H9 (cell line): ENCODE results near the gene KLRK1. TPM values are rescaled to one million over a fixed set of nuclear protein-coding genes. Genes with fewer than 3 reads are reported as not detected.
"Not testable (repeated sequence)": the region's sequence is repeated elsewhere in the genome, so short reads cannot be mapped to it uniquely, and the experiment has no call there.

Experiments used
- DNase-seq: peaks from one replicate; pipeline ENCODE4 v3.0.0-alpha.2; 2017
- H2AFZ ChIP-seq: one replicate; pipeline ENCODE4 v1.6.1; 2013; ENCODE audit warnings: mild to moderate bottlenecking, low read length, control low read depth, moderate library complexity
- H2AK5ac ChIP-seq: 2 replicates; pipeline ENCODE4 v1.6.1; 2013; ENCODE audit warnings: low read length, control low read depth, mixed read lengths; ENCODE audit not compliant: insufficient read length
- H2BK120ac ChIP-seq: one replicate; pipeline ENCODE4 v1.6.1; 2013; ENCODE audit warnings: low read depth, mild to moderate bottlenecking, low read length, control low read depth, inconsistent platforms; ENCODE audit not compliant: poor library complexity, severe bottlenecking
- H2BK12ac ChIP-seq: 2 replicates; pipeline ENCODE4 v1.6.1; 2013; ENCODE audit warnings: low read length, control low read depth, mixed read lengths, low read depth; ENCODE audit not compliant: insufficient read length
- H2BK15ac ChIP-seq: 2 replicates; pipeline ENCODE4 v1.6.1; 2013; ENCODE audit warnings: low read depth, low read length, control low read depth
- H2BK20ac ChIP-seq: one replicate; pipeline ENCODE4 v1.6.1; 2013; ENCODE audit warnings: low read depth, mild to moderate bottlenecking, low read length, control low read depth, inconsistent platforms; ENCODE audit not compliant: poor library complexity, severe bottlenecking
- H2BK5ac ChIP-seq: 2 replicates; pipeline ENCODE4 v1.6.1; 2013; ENCODE audit warnings: low read length, control low read depth, mixed read lengths; ENCODE audit not compliant: insufficient read length
- H3K14ac ChIP-seq: 2 replicates; pipeline ENCODE4 v1.6.1; 2013; ENCODE audit warnings: low read length, control low read depth; ENCODE audit not compliant: insufficient read depth
- H3K18ac ChIP-seq: 2 replicates; pipeline ENCODE4 v1.6.1; 2013; ENCODE audit warnings: low read depth, mild to moderate bottlenecking, mixed read lengths, low read length, control low read depth; ENCODE audit not compliant: insufficient read length
- H3K23ac ChIP-seq: 2 replicates; pipeline ENCODE4 v1.6.1; 2013; ENCODE audit warnings: low read length, control low read depth, mixed read lengths, low read depth; ENCODE audit not compliant: insufficient read length
- H3K23me2 ChIP-seq: 2 replicates; pipeline ENCODE4 v1.6.1; 2013; ENCODE audit warnings: low read depth, mild to moderate bottlenecking, mixed read lengths, low read length, control low read depth; ENCODE audit not compliant: insufficient read length, poor library complexity, severe bottlenecking
- H3K27ac ChIP-seq: 2 replicates; pipeline ENCODE4 v1.5.1; 2013; ENCODE audit warnings: low read length, control low read depth, mixed read lengths, low read depth; ENCODE audit not compliant: insufficient read length
- H3K27me3 ChIP-seq: 2 replicates; pipeline ENCODE4 v1.6.1; 2013; ENCODE audit warnings: low read length, control low read depth, inconsistent platforms; ENCODE audit not compliant: insufficient read depth
- H3K4ac ChIP-seq: 2 replicates; pipeline ENCODE4 v1.6.1; 2013; ENCODE audit warnings: low read depth, mild to moderate bottlenecking, control low read depth, inconsistent platforms, low read length, moderate library complexity
- H3K4me1 ChIP-seq: 2 replicates; pipeline ENCODE4 v1.6.1; 2013; ENCODE audit warnings: low read length, control low read depth, inconsistent platforms; ENCODE audit not compliant: insufficient read depth
- H3K4me2 ChIP-seq: 2 replicates; pipeline ENCODE4 v1.6.1; 2013; ENCODE audit warnings: low read length, control low read depth, mixed read lengths; ENCODE audit not compliant: insufficient read length, insufficient read depth
- H3K56ac ChIP-seq: 2 replicates; pipeline ENCODE4 v1.6.1; 2013; ENCODE audit warnings: low read depth, mild to moderate bottlenecking, mixed read lengths, low read length, control low read depth; ENCODE audit not compliant: insufficient read length
- H3K79me1 ChIP-seq: 2 replicates; pipeline ENCODE4 v1.6.1; 2013; ENCODE audit warnings: low read depth, mild to moderate bottlenecking, moderate library complexity, low read length, control low read depth, inconsistent platforms; ENCODE audit not compliant: insufficient read depth, poor library complexity, severe bottlenecking
- H3K79me2 ChIP-seq: 2 replicates; pipeline ENCODE4 v1.6.1; 2013; ENCODE audit warnings: low read length, control low read depth, inconsistent platforms; ENCODE audit not compliant: insufficient read depth
- H3K9ac ChIP-seq: 2 replicates; pipeline ENCODE4 v1.6.1; 2013; ENCODE audit warnings: low read length, control low read depth, mixed read lengths; ENCODE audit not compliant: insufficient read length; ENCODE audit errors: extremely low read depth
- H3K9me3 ChIP-seq: one replicate; pipeline ENCODE4 v1.6.1; 2013; ENCODE audit warnings: low read depth, low read length, inconsistent platforms; ENCODE audit not compliant: control insufficient read depth
- H3T11ph ChIP-seq: one replicate; pipeline ENCODE4 v1.6.1; 2013; ENCODE audit warnings: mild to moderate bottlenecking, low read length, control low read depth, inconsistent platforms
- H4K20me1 ChIP-seq: one replicate; pipeline ENCODE4 v1.6.1; 2013; ENCODE audit not compliant: control insufficient read depth, insufficient read length, insufficient read depth
- H4K5ac ChIP-seq: 2 replicates; pipeline ENCODE4 v1.6.1; 2013; ENCODE audit warnings: low read depth, mild to moderate bottlenecking, mixed read lengths, low read length, control low read depth; ENCODE audit not compliant: insufficient read length
- H4K8ac ChIP-seq: replicated peaks from 2 replicates; pipeline ENCODE4 v1.6.1; 2013; ENCODE audit warnings: low read length, control low read depth, mixed read lengths, low read depth; ENCODE audit not compliant: insufficient read length
- H4K91ac ChIP-seq: 2 replicates; pipeline ENCODE4 v1.6.1; 2013; ENCODE audit warnings: low read depth, mild to moderate bottlenecking, moderate library complexity, mixed read lengths, low read length, control low read depth; ENCODE audit not compliant: insufficient read length
- H3K27ac Mint-ChIP-seq, 3 experiments: 2 replicates in 2 of 3; 3 replicates in 1 of 3; pipeline ENCODE4 v1.8.0; 2020 to 2021; ENCODE audit warnings: mixed read lengths in 3 of 3, mild to moderate bottlenecking in 1 of 3, moderate library complexity in 1 of 3
- H3K27me3 Mint-ChIP-seq: 2 replicates; pipeline ENCODE4 v1.8.0; 2021; ENCODE audit warnings: low read depth, mild to moderate bottlenecking, moderate library complexity, mixed read lengths
- H3K36me3 Mint-ChIP-seq, 3 experiments: 2 replicates in 2 of 3; 3 replicates in 1 of 3; pipeline ENCODE4 v1.8.0; 2020 to 2021; ENCODE audit warnings: low read depth in 3 of 3, mixed read lengths in 3 of 3; ENCODE audit not compliant: insufficient read depth in 1 of 3
- H3K4me1 Mint-ChIP-seq, 2 experiments: 2 replicates each; pipeline ENCODE4 v1.8.0; 2020; ENCODE audit warnings: mixed read lengths in 2 of 2
- H3K4me3 Mint-ChIP-seq, 2 experiments: 2 replicates in 1 of 2; 3 replicates in 1 of 2; pipeline ENCODE4 v1.8.0; 2020 to 2021; ENCODE audit warnings: mild to moderate bottlenecking in 2 of 2, mixed read lengths in 2 of 2, moderate library complexity in 1 of 2
- H3K9me3 Mint-ChIP-seq, 2 experiments: 2 replicates in 1 of 2; 3 replicates in 1 of 2; pipeline ENCODE4 v1.8.0; 2020; ENCODE audit warnings: mild to moderate bottlenecking in 2 of 2, mixed read lengths in 2 of 2, moderate library complexity in 1 of 2
- WGBS: extraction: QIAGEN DNeasy Blood & Tissue Kit; methylation state at CpG from one replicate; pipeline ENCODE4 v1.1.7; 2013; ENCODE audit warnings: missing lambda C conversion rate, low lambda C conversion rate, mixed read lengths; ENCODE audit not compliant: insufficient read length; ENCODE audit errors: extremely low coverage; 5-methylcytosine and 5-hydroxymethylcytosine counted together
- total RNA-seq: library from RNA; stranded (reverse); gene quantifications from 2 replicates; pipeline ENCODE4 v1.2.1, GENCODE V29; 2021
- TF ChIP-seq, protein P1 (sequence below): fragments of 200-600 bp; sonication (generic); conservative IDR thresholded peaks from 3 replicates; pipeline ENCODE4 v1.8.0; 2021; ENCODE audit warnings: antibody characterized with exemption, mild to moderate bottlenecking

Gene KLRK1
- total RNA-seq, 1 experiment from 2014 or later = not detected

DNA sequence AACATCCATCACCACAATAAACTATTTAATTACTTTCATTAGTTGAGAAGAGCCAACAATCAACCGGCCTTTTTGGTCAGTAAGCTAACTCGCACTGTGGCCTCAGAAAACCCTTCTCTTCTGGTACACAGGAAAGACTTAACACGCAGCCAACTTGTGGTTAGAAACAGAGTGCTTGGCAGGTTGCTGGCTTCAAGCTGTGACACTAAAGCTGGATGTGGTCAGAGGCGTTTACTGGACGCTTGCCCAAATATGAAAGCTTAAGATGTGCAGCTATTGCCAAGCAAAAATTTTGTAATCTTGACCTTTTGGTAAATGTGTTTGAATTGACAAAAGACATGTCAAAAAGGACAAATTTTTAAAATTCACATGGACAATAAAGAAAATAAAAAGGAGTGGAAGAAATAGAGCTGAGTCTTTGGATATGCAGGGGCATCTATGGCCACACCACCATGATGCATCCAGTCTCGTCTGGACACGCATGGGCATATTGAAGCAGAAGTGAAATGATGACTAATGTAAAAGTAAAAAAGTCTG is 2.6 kb upstream of the KLRK1 start:
- Histone ChIP-seq H4K91ac (no peak overlapping the region), H2AK5ac (no peak overlapping the region), H3K56ac (no peak overlapping the region), H4K5ac (no peak overlapping the region), H2BK15ac (no peak overlapping the region), H3K9ac (no peak overlapping the region), H3K23me2 (no peaks in the 10 kb centered on the region), H3T11ph (no peak overlapping the region), H3K23ac (no peak overlapping the region), H3K79me1 (no peaks in the 10 kb centered on the region), H3K79me2 (no peaks in the 10 kb centered on the region), H2BK120ac (no peak overlapping the region), H3K27ac (no peak overlapping the region), H2BK20ac (no peak overlapping the region), H3K27me3 (no peaks in the 10 kb centered on the region), H2BK12ac (no peak overlapping the region), H3K4me2 (no peak overlapping the region), H2BK5ac (no peak overlapping the region), H3K9me3 (no peaks in the 10 kb centered on the region), H3K18ac (no peak overlapping the region), H4K8ac (no peak overlapping the region), H4K20me1 (no peaks in the 10 kb centered on the region), H3K4me1 (no peaks in the 10 kb centered on the region; the same call in 1 of the 2 replicates), H3K14ac (no peak overlapping the region), H3K4ac (no peak overlapping the region), H2AFZ (no peak overlapping the region)
- H3K36me3 Mint-ChIP-seq = no peaks in the 10 kb centered on the region
- no peak overlapping the region for H3K27ac Mint-ChIP-seq
- DNase-seq = no peak
- TF ChIP-seq, protein P1, sequence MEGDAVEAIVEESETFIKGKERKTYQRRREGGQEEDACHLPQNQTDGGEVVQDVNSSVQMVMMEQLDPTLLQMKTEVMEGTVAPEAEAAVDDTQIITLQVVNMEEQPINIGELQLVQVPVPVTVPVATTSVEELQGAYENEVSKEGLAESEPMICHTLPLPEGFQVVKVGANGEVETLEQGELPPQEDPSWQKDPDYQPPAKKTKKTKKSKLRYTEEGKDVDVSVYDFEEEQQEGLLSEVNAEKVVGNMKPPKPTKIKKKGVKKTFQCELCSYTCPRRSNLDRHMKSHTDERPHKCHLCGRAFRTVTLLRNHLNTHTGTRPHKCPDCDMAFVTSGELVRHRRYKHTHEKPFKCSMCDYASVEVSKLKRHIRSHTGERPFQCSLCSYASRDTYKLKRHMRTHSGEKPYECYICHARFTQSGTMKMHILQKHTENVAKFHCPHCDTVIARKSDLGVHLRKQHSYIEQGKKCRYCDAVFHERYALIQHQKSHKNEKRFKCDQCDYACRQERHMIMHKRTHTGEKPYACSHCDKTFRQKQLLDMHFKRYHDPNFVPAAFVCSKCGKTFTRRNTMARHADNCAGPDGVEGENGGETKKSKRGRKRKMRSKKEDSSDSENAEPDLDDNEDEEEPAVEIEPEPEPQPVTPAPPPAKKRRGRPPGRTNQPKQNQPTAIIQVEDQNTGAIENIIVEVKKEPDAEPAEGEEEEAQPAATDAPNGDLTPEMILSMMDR = no peak
- whole genome bisulfite sequencing = no CpG with 5 or more reads among the region's 7 CpGs
- H3K4me3 Mint-ChIP-seq = no peak overlapping the region
- no peaks in the 10 kb centered on the region for H3K9me3 Mint-ChIP-seq
- peaks cover 4% of the 10 kb centered on the region in 2 experiments; a peak in 3 of 4 replicates for H3K4me1 Mint-ChIP-seq
- H3K27me3 Mint-ChIP-seq = no peaks in the 10 kb centered on the region

DNA sequence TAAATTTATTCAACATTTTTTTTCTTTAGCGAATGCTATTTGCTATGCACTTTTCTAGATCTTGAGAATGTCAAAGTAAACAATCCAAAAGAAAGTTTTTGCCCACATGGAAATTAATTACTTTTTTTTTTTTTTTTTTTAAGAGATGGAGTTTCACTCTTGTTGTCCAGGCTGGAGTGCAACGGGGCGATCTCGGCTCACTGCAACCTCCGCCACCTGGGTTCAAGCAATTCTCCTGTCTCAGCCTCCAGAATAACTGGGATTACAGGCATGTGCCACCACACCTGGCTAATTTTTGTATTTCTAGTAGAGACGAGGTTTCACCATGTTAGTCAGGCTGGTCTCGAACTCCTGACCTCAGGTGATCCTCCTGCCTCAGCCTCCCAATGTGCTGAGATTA is 1.1 kb upstream of the KLRK1 start:
- H3K27ac Mint-ChIP-seq, H3K23me2 ChIP-seq, H4K20me1 ChIP-seq, H3K79me1 ChIP-seq, DNase-seq, H2AK5ac ChIP-seq, H3K56ac ChIP-seq, H4K8ac ChIP-seq, H2BK120ac ChIP-seq, H3K4me2 ChIP-seq, H3K27me3 ChIP-seq, H3K79me2 ChIP-seq, H3K9ac ChIP-seq, H2BK20ac ChIP-seq, H3K4me3 Mint-ChIP-seq, H3T11ph ChIP-seq, H3K4ac ChIP-seq, H3K18ac ChIP-seq, H3K9me3 Mint-ChIP-seq, H2AFZ ChIP-seq, H2BK5ac ChIP-seq, H3K4me1 ChIP-seq, H3K9me3 ChIP-seq, H2BK15ac ChIP-seq, H3K14ac ChIP-seq, H3K36me3 Mint-ChIP-seq, H2BK12ac ChIP-seq, H3K23ac ChIP-seq, H3K4me1 Mint-ChIP-seq, H4K91ac ChIP-seq, H3K27me3 Mint-ChIP-seq, H4K5ac ChIP-seq, H3K27ac ChIP-seq: not testable (repeated sequence)
- WGBS = no CpG with 5 or more reads among the region's 7 CpGs
